GM23338 (cell line): ENCODE measurements around the gene PGAP3. TPM values are rescaled to one million over a fixed set of nuclear protein-coding genes. Genes with fewer than 3 reads are reported as not detected.

Source experiments
- ATAC-seq: fragments of 200-7000 bp; cut with Tn5 transposase; 3 replicates; pipeline ENCODE4 v1.9.1; 2020
- DNase-seq: peaks from one replicate; pipeline ENCODE4 v3.0.0-alpha.2; 2015; ENCODE audit warnings: low spot score
- H2AFZ ChIP-seq: fragments of 200-600 bp; sonication (generic); 2 replicates; pipeline ENCODE4 v1.8.0; 2016; ENCODE audit warnings: antibody characterized with exemption, mild to moderate bottlenecking, moderate library complexity
- H3F3A ChIP-seq: fragments of 200-600 bp; sonication (generic); replicated peaks from 2 replicates; pipeline ENCODE4 v1.8.0; 2017; ENCODE audit warnings: antibody characterized with exemption, mixed run types, low read depth
- H3K27ac ChIP-seq: fragments of 200-600 bp; sonication (generic); 2 replicates; pipeline ENCODE4 v1.6.1; 2016; ENCODE audit warnings: low read depth
- H3K27me3 ChIP-seq: fragments of 200-600 bp; sonication (generic); 2 replicates; pipeline ENCODE4 v1.8.0; 2016; ENCODE audit warnings: mild to moderate bottlenecking, mixed run types, moderate library complexity; ENCODE audit not compliant: insufficient read depth
- H3K36me3 ChIP-seq: fragments of 200-600 bp; sonication (generic); 2 replicates; pipeline ENCODE4 v1.8.0; 2016; ENCODE audit warnings: mild to moderate bottlenecking; ENCODE audit not compliant: insufficient read depth
- H3K4me1 ChIP-seq: fragments of 200-600 bp; sonication (generic); 2 replicates; pipeline ENCODE4 v1.8.0; 2016; ENCODE audit warnings: mild to moderate bottlenecking, moderate library complexity; ENCODE audit not compliant: insufficient read depth
- H3K4me2 ChIP-seq: fragments of 200-600 bp; sonication (generic); 2 replicates; pipeline ENCODE4 v1.7.1; 2017; ENCODE audit warnings: mixed run types
- H3K4me3 ChIP-seq: fragments of 200-600 bp; sonication (generic); 2 replicates; pipeline ENCODE4 v1.6.1; 2016; ENCODE audit warnings: mixed run types
- H3K79me2 ChIP-seq: fragments of 200-600 bp; sonication (generic); replicated peaks from 2 replicates; pipeline ENCODE4 v1.8.0; 2017; ENCODE audit warnings: mild to moderate bottlenecking; ENCODE audit not compliant: insufficient read depth
- H3K9me2 ChIP-seq: fragments of 200-600 bp; sonication (generic); 2 replicates; pipeline ENCODE4 v1.8.0; 2017; ENCODE audit not compliant: insufficient read depth
- H4K20me1 ChIP-seq: fragments of 200-600 bp; sonication (generic); replicated peaks from 2 replicates; pipeline ENCODE4 v1.8.0; 2017; ENCODE audit warnings: mild to moderate bottlenecking; ENCODE audit not compliant: insufficient read depth
- H3K27ac Mint-ChIP-seq: 2 replicates; pipeline ENCODE4 v1.8.0; 2020; ENCODE audit warnings: inconsistent platforms, mild to moderate bottlenecking, moderate library complexity, mixed read lengths
- H3K27me3 Mint-ChIP-seq: 3 replicates; pipeline ENCODE4 v1.8.0; 2022; ENCODE audit warnings: low read depth, mild to moderate bottlenecking, moderate library complexity, mixed read lengths, inconsistent platforms; ENCODE audit not compliant: insufficient read depth, poor library complexity
- H3K36me3 Mint-ChIP-seq: 3 replicates; pipeline ENCODE4 v1.8.0; 2021; ENCODE audit warnings: low read depth, mild to moderate bottlenecking, inconsistent platforms, moderate library complexity, mixed read lengths
- H3K4me1 Mint-ChIP-seq: 3 replicates; pipeline ENCODE4 v1.8.0; 2020; ENCODE audit warnings: mild to moderate bottlenecking, inconsistent platforms, mixed read lengths
- H3K4me3 Mint-ChIP-seq: 3 replicates; pipeline ENCODE4 v1.8.0; 2021; ENCODE audit warnings: moderate library complexity, mild to moderate bottlenecking, inconsistent platforms, mixed read lengths
- H3K9me3 Mint-ChIP-seq: 3 replicates; pipeline ENCODE4 v1.8.0; 2020; ENCODE audit warnings: moderate library complexity, mild to moderate bottlenecking, inconsistent platforms, mixed read lengths
- CREB1 ChIP-seq: fragments of 250-450 bp; sonication (Bioruptor Pico); IDR thresholded peaks from 2 replicates; pipeline ENCODE4 v1.5.0; 2020; ENCODE audit warnings: low read depth, mild to moderate bottlenecking, moderate library complexity
- ETS1 ChIP-seq: IDR thresholded peaks from 2 replicates; pipeline ENCODE4 v1.6.1; 2016; ENCODE audit warnings: antibody characterized with exemption
- EZH2 ChIP-seq: fragments of 200-600 bp; sonication (generic); IDR thresholded peaks from one replicate; pipeline ENCODE4 v1.8.0; 2017; ENCODE audit warnings: antibody characterized with exemption, mild to moderate bottlenecking, low read depth; ENCODE audit not compliant: unreplicated experiment
- EZH2phosphoT487 ChIP-seq: fragments of 200-600 bp; sonication (generic); IDR thresholded peaks from one replicate; pipeline ENCODE4 v1.8.1; 2018; ENCODE audit warnings: antibody characterized with exemption; ENCODE audit not compliant: unreplicated experiment
- JUNB ChIP-seq: IDR thresholded peaks from one replicate; pipeline ENCODE4 v1.6.1; 2016; ENCODE audit warnings: antibody characterized with exemption; ENCODE audit not compliant: unreplicated experiment
- NANOG ChIP-seq: IDR thresholded peaks from 2 replicates; pipeline ENCODE4 v1.6.1; 2016; ENCODE audit warnings: antibody characterized with exemption, borderline replicate concordance
- POLR2AphosphoS5 ChIP-seq: IDR thresholded peaks from 2 replicates; pipeline ENCODE4 v1.6.1; 2016; ENCODE audit warnings: antibody characterized with exemption, low read depth
- REST ChIP-seq: IDR thresholded peaks from one replicate; pipeline ENCODE4 v1.6.1; 2018; ENCODE audit warnings: antibody characterized with exemption; ENCODE audit not compliant: unreplicated experiment
- STAT1 ChIP-seq: IDR thresholded peaks from one replicate; pipeline ENCODE4 v1.6.1; 2016; ENCODE audit warnings: antibody characterized with exemption; ENCODE audit not compliant: unreplicated experiment
- ZNF114 ChIP-seq: fragments of 250-450 bp; sonication (Bioruptor Pico); IDR thresholded peaks from 2 replicates; pipeline ENCODE4 v1.5.0; 2020; ENCODE audit warnings: mild to moderate bottlenecking, moderate library complexity
- ZNF331 ChIP-seq: fragments of 250-450 bp; sonication (Bioruptor Pico); IDR thresholded peaks from 2 replicates; pipeline ENCODE4 v1.5.0; 2020; ENCODE audit warnings: low read depth, mild to moderate bottlenecking, moderate library complexity
- polyA plus RNA-seq: library from polyadenylated mRNA; unstranded; fragments of >200 nt; fragmentation: Nextera tagmentation; extraction: Ambion mirVana; gene quantifications from 2 replicates; pipeline ENCODE4 v1.2.1, GENCODE V29; 2016
- total RNA-seq: library from RNA; depleted of rRNA; stranded (reverse); fragments of >200 nt; shearing (Covaris generic); gene quantifications from 2 replicates; pipeline ENCODE4 v1.2.3, GENCODE V29; 2014
- TF ChIP-seq, protein P1 (sequence below): fragments of 250-450 bp; sonication (Bioruptor Pico); IDR thresholded peaks from 2 replicates; pipeline ENCODE4 v1.5.0; 2020; ENCODE audit warnings: mild to moderate bottlenecking, moderate library complexity
- TF ChIP-seq, protein P2 (sequence below), 2 experiments: fragments of 200-600 bp in 1 of 2; sonication (generic) in 1 of 2; conservative IDR thresholded peaks; 2 replicates each; pipeline versions ENCODE4 v1.5.1 to v1.6.1; 2016 to 2017; ENCODE audit warnings: antibody characterized with exemption in 2 of 2, low read depth in 2 of 2, mild to moderate bottlenecking in 2 of 2, moderate library complexity in 1 of 2

The PGAP3 gene
- total and polyA plus RNA-seq, 2 experiments from 2014 or later = 7.0 to 10.7 TPM

- H3K27ac Mint-ChIP-seq = peak overlapping the region; percentile 35; the same call in 1 of the 2 replicates
- TF ChIP-seq POLR2AphosphoS5 (no peak), NANOG (no peak), EZH2 (no peak), CREB1 (CRISPR knock-in tag) (no peak), ETS1 (no peak), EZH2phosphoT487 (no peak), JUNB (no peak), ZNF114 (no peak), REST (no peak), ZNF331 (CRISPR knock-in tag) (no peak), STAT1 (no peak)
- TF ChIP-seq, protein P1, sequence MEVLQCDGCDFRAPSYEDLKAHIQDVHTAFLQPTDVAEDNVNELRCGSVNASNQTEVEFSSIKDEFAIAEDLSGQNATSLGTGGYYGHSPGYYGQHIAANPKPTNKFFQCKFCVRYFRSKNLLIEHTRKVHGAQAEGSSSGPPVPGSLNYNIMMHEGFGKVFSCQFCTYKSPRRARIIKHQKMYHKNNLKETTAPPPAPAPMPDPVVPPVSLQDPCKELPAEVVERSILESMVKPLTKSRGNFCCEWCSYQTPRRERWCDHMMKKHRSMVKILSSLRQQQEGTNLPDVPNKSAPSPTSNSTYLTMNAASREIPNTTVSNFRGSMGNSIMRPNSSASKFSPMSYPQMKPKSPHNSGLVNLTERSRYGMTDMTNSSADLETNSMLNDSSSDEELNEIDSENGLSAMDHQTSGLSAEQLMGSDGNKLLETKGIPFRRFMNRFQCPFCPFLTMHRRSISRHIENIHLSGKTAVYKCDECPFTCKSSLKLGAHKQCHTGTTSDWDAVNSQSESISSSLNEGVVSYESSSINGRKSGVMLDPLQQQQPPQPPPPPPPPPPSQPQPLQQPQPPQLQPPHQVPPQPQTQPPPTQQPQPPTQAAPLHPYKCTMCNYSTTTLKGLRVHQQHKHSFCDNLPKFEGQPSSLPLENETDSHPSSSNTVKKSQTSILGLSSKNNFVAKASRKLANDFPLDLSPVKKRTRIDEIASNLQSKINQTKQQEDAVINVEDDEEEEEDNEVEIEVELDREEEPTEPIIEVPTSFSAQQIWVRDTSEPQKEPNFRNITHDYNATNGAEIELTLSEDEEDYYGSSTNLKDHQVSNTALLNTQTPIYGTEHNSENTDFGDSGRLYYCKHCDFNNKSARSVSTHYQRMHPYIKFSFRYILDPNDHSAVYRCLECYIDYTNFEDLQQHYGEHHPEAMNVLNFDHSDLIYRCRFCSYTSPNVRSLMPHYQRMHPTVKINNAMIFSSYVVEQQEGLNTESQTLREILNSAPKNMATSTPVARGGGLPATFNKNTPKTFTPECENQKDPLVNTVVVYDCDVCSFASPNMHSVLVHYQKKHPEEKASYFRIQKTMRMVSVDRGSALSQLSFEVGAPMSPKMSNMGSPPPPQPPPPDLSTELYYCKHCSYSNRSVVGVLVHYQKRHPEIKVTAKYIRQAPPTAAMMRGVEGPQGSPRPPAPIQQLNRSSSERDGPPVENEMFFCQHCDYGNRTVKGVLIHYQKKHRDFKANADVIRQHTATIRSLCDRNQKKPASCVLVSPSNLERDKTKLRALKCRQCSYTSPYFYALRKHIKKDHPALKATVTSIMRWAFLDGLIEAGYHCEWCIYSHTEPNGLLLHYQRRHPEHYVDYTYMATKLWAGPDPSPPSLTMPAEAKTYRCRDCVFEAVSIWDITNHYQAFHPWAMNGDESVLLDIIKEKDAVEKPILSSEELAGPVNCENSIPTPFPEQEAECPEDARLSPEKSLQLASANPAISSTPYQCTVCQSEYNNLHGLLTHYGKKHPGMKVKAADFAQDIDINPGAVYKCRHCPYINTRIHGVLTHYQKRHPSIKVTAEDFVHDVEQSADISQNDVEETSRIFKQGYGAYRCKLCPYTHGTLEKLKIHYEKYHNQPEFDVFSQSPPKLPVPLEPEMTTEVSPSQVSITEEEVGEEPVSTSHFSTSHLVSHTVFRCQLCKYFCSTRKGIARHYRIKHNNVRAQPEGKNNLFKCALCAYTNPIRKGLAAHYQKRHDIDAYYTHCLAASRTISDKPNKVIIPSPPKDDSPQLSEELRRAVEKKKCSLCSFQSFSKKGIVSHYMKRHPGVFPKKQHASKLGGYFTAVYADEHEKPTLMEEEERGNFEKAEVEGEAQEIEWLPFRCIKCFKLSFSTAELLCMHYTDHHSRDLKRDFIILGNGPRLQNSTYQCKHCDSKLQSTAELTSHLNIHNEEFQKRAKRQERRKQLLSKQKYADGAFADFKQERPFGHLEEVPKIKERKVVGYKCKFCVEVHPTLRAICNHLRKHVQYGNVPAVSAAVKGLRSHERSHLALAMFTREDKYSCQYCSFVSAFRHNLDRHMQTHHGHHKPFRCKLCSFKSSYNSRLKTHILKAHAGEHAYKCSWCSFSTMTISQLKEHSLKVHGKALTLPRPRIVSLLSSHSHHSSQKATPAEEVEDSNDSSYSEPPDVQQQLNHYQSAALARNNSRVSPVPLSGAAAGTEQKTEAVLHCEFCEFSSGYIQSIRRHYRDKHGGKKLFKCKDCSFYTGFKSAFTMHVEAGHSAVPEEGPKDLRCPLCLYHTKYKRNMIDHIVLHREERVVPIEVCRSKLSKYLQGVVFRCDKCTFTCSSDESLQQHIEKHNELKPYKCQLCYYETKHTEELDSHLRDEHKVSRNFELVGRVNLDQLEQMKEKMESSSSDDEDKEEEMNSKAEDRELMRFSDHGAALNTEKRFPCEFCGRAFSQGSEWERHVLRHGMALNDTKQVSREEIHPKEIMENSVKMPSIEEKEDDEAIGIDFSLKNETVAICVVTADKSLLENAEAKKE (CRISPR knock-in tag) = no peak
- TF ChIP-seq, protein P2, sequence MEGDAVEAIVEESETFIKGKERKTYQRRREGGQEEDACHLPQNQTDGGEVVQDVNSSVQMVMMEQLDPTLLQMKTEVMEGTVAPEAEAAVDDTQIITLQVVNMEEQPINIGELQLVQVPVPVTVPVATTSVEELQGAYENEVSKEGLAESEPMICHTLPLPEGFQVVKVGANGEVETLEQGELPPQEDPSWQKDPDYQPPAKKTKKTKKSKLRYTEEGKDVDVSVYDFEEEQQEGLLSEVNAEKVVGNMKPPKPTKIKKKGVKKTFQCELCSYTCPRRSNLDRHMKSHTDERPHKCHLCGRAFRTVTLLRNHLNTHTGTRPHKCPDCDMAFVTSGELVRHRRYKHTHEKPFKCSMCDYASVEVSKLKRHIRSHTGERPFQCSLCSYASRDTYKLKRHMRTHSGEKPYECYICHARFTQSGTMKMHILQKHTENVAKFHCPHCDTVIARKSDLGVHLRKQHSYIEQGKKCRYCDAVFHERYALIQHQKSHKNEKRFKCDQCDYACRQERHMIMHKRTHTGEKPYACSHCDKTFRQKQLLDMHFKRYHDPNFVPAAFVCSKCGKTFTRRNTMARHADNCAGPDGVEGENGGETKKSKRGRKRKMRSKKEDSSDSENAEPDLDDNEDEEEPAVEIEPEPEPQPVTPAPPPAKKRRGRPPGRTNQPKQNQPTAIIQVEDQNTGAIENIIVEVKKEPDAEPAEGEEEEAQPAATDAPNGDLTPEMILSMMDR (conservative IDR thresholded peaks at IDR 0.05; ENCODE audit: low read depth in 2 of 2) = no peak
- H3K9me2 ChIP-seq = no peaks in the 10 kb centered on the region
- no peak overlapping the region for H2AFZ ChIP-seq
- peaks cover 70% of the 10 kb centered on the region for H3K4me1 Mint-ChIP-seq
- H3K36me3 ChIP-seq = no peaks in the 10 kb centered on the region
- peaks cover 19% of the 10 kb centered on the region for H3K27me3 Mint-ChIP-seq
- peaks cover 22% of the 10 kb centered on the region for H4K20me1 ChIP-seq
- H3K4me3 ChIP-seq = no peak overlapping the region
- no peaks in the 10 kb centered on the region; the same call in 1 of the 3 replicates for H3K36me3 Mint-ChIP-seq
- DNase-seq (no peak), ATAC-seq (no peak)
- H3K79me2 ChIP-seq = peaks cover 77% of the 10 kb centered on the region
- H3K27ac ChIP-seq = no peak overlapping the region
- peaks cover 24% of the 10 kb centered on the region; the same call in 1 of the 2 replicates for H3F3A ChIP-seq
- no peak overlapping the region for H3K4me3 Mint-ChIP-seq
- peaks cover 55% of the 10 kb centered on the region for H3K4me1 ChIP-seq
- no peaks in the 10 kb centered on the region for H3K9me3 Mint-ChIP-seq
- no peak overlapping the region for H3K4me2 ChIP-seq
- H3K27me3 ChIP-seq = no peaks in the 10 kb centered on the region
Observed at GRCh38 chr17:39641883-39642282, 46.0 kb downstream of the PGAP3 start.
